HuH-7 (cell line): ENCODE data around the gene FGFBP1.

Experiments used
- DNase-seq: peaks from one replicate; pipeline ENCODE4 v3.0.0; 2011; ENCODE audit warnings: low spot score

Gene FGFBP1

DNA sequence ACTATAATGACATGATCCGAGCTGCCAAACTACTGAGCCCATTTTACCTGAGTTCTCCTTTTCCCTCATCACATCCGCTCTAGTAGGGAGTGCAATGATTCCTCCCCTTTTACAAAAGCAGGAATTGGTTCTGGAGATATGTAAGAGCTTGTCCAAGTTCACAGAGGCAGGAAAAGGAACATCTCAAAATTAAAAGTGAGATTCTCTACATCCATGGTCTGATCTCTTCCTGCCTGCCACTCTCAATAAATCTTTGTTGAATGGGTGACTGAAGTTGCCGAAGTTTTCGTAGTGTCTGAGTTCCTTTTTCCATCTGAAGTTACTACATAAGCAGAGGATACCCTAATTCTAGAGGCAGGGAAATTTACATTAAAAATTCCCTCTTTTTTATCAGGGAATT is at the start of gene FGFBP1:
TSS of gene FGFBP1 (minus strand) at position 101 of the 400 bp plus-strand sequence. CDS start 2,108 bp downstream, outside the sequence.
- no peak for DNase-seq

DNA sequence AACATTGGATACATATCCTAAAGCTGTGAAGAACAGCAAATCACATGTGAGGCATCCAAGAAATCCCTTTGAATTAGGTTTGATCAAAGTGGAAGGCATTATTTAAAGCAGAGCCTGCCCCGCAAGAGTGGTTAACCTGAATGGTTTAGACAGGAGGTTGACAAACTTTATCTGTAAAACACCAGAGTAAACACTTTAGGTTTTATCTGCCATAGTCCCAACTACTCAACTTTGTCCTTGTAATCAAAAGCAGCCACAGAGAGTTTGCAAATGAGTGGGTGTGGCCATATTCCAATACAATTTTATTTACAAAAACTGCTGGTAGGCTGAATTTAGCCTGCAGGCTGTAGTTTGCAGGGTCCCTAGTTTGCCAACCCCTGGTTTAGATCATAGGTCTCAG is 49.7 kb upstream of the FGFBP1 start:
- no peak for DNase-seq

DNA sequence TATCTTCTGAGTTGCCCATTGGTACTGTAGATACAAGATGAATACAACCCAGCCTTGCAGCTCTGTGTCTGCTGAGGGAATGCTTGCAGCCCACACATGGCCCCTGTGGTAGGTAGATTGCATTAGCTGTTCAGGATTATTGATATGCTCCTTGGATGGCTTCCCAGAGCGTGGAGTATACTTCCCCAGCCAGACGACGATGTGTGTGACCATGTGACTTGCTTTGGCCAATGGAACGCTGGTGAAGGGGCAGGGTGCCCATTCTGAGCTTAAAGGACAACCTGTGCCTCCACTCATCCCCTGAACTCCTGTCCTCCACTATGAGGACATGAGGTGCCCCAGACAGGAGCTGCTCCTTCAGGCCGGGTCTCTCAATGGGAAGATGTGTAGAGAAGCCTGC is 48.4 kb upstream of the FGFBP1 start:
- DNase-seq: no peak

DNA sequence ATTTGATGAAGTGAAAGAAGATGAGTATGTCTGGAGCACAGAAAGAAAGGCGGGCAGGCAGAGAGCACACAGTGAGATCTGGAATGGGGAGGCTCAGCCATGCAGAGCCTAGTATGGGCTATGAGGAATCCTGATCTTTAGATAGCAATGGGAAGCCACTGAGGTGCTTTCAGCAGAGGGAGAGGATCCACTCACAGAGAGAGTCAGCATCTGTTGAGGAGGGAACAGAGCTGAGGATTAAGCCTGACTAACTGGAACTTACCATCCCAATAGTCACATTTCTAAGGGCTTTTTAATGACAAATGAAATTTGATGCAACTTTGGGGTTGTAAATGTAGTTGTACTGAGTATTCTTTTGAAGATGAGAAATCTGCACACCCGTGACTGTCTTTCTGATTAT is 45.1 kb upstream of the FGFBP1 start:
- no peak for DNase-seq

DNA sequence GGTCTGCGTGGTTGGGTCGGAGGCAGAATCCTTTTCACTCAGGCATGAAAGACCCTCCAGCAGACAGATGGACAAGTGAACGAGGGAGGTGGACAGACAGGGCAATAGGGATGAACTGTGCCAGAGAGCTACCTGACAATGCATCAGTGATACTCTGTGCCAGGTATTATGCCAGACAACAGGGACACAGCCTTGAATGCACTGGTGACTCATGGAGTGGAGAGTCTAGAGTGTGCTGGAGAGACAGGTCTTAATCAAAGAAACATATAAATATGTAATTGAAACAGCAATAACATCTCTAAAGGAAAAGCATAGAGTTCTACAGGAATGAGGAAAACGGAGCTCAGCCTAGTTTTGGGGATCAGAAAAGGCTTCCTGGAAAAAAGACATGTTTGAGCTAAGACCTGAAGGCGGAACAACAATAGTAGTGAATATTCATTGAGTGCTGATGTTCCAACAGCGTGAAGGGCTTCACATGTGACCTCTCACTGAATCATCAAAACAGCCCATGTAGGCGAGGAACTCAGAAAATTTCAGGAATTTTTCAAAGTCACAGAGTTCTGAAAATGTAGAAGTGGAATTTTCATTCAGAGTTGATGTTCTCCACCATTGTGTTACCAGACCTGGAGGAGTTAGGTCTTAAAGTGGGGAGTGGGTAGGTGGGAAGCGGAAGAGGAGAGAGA is 44.4 kb upstream of the FGFBP1 start:
- no peak for DNase-seq

DNA sequence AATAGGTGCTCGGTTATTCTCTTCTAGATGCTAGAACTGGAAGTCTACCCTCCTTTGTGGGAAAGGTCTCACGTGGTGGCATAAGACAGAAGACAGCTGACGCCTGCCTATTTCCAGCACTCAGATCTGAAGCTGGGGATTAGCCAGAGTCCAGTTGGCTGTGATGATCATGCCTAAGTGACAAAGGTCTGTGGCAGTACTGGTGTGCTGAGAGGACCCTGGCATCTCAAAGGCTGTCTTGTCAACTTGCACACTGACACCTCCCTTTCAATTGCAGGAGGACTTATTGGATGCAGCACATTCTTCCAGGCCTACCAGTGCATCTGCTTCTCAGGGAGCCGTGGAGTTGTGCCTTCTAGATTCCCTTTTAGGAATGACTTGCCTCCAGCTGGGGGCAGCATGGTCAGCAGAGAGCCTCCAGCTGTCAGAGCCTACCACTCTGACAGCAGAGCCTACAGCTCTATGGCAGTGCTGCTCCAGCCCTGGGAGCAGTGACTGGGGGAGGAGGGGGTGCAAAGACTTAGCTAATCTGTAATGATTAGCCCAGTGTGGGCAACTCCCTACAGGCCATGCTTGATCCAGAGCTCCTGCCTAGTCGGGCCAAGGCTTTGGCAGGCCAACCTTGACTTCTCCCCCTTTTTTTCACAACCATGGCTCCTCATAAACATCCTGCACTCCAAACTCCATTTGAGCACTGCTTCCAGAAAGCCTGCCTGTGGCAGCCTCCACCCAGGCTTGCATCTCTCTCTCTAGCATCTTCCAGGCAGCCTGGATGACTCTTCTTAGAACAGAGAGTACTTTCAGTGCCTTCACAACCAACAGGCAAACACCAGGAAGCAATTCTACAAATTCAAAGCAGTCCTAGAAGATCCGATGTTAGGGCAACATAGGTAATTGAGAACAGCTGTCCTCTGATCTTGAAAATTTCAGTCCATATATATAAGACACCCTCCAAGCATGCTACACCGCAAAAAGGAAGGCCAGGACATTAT is 38.2 kb upstream of the FGFBP1 start:
- no peak for DNase-seq

DNA sequence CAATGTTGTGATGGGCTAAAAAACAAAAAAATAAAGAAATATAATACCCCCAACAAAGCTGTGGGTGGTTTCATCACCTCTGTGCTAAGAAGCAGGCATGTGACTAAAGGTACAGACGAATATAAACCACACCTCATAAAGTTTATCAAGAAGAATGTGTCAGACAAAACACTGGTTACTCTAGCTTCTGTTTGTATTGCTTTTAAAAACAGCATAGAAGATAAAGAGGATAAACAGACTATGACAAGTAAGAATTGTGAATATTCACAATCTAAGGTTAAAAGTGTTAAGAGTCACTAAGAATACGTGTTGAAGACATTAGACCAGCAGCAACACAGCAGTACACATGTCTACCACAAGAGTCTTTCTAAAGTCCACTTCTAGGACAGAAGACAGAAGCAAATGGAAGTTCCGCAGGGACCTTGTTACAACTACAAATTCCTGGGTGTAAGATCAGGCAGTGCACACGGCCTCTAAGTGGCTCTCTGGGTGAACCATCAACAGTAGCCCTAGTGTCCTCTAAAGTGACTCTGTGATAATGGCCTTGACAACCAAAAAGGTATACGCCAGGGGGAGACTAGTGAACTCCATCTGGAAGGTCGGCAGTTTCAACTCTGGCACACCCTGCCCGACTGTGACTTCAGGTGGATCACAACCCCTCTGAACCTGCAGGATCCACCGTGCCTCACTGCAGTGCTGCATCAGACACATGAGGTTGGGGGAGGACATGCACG is 32.7 kb upstream of the FGFBP1 start:
- DNase-seq: no peak

DNA sequence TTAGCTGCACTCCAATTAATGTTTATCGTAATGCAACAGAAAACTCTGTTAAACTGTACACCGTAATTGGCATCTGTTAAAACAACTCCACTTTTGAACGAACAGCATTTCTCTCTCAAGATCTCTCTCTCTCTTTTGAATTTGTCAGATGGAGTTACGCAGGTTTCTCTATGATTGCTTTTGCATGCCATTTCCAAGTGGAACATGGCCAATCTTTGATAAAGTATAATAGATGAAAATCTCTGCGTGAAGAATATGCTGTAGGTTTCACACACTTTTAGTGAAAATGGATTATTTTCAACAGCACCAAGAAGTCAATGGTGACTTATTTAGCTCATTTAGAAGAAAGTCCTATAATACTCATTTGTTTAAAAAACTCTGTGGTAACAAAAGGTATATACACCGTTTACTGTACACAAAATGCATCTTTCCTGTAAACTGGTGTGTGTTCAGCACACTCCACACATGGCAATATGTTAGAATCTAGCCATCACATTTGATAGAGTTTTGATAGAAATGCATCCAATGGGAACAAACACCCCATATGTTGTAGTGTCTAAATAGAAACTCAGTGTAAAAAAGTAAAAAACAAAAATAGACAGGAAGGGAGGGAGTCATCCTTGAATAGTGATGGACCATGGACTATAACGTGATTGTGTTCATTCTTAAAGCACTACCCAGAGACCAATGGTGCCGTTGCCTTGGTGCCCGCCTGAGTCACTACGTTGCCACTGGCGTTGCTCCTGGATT is 30.2 kb upstream of the FGFBP1 start:
- DNase-seq: no peak

DNA sequence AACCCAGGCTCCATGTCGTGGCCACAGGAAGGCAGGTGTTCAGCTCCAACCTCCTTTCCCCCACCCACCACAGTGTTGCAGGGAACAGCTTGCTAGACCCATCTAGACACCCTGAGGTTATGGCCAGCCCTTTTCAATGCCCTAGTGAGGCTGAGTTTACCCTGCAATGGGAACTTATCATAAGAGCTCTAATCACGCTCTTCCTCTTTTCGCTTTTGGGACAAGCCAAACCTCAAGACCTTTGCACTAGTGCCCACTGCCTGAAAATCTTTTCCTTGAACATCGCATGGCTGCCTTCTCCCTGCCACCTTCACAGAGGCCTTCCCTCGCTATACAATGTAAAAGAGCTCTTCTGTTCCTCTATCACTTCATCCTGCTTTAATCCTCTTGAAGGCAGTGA is 26.8 kb upstream of the FGFBP1 start:
- DNase-seq: no peak

DNA sequence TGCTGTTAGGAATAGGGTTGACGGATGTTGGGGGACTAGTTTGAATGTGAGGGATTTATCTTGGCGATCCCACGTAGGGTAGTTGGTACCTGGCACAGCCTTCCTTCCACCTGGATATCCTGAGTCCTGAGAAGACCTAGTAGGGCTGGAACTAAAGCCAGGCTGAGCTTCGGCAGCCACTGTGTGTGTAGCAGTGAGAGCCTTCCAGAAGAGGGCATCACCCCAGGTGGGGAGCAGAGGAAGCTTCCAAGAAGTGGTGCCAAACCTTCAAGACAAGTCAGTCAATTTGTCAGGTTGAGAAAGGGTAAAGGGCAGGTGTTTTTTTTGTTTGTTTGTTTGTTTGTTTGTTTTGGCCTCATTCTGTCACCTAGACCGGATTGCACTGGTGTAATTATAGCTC is 25.6 kb upstream of the FGFBP1 start:
- DNase-seq: no peak

DNA sequence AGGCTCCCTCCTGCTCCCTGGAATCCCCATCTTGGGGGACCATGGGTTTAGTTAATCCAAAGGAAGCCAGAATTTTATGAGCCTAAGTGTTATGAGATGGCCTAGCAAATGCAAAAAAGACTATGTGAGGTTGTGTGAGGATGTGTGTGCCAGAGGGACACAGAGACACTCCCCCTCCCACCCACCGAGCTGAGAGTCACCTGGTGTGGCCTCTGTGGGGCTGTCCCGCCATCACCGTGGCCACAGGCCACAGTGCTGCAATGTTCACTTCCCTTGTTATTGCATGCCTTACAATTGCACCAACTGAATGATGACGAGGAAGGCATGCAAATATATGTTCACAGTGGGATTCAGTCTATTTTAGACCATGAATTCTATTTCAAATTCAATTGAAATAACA is 25.0 kb upstream of the FGFBP1 start:
- DNase-seq: no peak

DNA sequence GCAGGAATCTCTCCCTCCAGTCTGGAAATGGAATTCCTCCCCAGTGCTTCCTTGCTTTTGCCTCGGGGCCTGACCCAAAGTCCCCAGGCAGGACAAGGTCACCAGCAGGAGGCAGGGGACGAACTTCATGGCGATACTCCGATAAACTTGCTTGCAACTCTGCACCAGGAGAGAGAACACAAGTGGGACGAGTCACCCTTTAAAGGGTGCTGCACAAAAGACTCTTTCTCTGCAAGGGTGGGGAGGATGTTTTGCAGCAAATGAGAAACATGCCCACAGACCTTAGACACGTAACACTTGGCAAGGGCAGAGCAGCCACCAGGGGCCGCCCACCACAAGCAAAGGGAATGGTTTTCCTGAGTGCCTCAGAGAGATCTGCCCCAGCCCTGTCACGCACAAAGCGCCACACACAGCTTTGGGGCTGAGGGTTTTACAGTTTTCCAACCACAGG is 24.5 kb upstream of the FGFBP1 start, which contains the start of gene FGFBP2:
TSS of gene FGFBP2 (minus strand) at position 175 of the 451 bp plus-strand sequence. CDS start at position 129, 46 bp downstream.
- peak; percentile 43 for DNase-seq

DNA sequence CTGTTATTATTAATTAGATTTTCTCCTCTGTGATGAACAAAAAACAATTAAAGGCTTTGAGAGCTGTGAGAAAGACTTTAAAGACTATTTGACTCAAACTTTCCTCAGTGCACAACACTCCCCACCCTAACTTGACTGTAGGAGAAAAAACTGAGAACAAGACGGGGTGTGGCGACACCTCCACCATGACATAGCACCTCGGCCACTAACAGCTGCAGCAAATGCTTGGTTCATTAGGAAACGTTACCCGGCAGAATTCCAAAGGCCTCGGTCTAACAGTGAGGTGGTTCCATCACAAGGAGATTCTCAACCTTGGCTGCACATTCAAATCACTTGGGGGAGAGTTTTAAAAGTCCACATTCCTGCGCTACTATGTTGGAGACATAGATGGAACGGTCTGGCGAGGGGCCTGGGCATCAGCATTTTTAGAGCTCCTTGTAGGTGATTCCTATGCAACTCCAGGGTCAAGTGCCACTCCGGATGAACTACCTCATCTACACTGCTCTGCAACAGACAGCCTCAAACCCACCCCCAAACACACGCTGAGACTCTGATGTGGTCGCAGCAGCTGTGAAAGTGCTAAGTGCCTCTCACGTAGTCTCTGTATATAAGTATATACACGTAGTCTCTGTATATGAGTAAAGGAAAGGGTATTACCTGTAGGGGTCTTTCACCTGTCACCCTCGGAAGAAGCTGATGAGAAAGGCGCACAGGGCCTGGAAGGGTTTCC is 23.4 kb upstream of the FGFBP1 start:
- no peak for DNase-seq

DNA sequence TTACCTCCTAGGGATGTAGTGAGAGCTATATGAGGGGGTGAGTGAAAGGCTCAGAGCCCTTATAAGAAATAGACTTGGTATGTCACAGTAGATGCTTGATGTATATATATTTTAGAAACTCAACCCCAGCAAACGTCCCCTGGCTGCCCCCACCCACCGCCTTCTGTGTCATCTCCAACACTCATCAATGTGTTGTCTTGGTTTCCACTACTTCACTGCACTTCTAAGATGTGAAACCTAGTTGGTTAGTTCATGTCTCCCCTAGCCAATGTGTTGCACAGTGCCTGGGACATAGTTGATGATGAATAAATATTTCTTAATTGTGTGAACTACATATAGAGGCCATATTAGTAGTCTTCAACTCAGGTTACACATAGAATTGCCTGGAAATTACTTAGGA is 20.0 kb upstream of the FGFBP1 start:
- DNase-seq: no peak

DNA sequence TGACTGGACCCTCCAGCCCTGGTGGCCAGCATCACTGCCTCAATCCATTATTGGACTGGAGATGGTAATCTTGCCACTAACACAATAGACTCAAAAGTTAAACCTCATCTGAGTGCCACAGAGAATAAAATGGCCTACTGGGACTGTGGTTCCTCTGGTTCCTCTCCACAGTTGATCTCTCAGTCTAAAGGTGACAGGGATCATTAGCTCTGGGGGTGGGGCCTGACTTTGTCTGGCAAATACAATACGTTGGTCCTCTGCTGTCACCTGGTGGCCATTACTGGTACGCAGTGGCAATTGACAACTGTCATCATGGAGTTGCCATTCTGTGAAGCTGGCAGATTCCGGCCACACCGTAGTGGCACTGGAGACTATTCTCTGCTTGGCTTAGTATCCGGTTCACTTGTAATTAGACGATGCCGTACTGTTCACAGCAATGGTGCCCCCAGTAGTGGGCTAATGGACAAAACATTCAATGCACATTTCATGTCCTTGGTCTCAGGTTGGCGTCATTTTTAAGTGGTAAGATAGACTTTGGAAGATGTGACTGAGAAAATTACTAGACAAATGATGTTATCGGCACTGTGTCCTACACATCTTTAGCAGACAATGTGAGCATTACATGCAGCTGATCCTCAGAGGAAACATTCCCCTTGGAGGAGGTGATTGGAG is 17.8 kb upstream of the FGFBP1 start:
- DNase-seq: peak; percentile 68

DNA sequence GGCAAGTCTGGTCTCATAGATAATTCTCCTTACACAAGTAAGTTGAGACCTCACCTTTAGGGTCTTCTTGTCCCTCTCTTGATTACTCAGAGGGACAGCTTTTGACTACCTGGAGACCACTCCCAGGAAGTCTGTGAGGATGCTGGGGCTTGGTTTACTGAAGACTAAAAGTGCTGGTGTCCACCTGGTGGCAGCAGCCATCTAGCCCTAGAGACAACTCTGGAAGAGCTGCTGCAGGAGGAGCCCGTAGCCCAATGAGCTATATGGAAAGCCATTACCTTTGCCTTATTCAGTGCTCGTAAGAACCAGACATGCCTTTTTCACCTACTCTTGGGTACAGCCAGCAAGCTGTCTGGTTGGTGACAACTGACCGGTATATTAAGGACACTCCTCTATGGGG is 17.1 kb upstream of the FGFBP1 start:
- DNase-seq: no peak

DNA sequence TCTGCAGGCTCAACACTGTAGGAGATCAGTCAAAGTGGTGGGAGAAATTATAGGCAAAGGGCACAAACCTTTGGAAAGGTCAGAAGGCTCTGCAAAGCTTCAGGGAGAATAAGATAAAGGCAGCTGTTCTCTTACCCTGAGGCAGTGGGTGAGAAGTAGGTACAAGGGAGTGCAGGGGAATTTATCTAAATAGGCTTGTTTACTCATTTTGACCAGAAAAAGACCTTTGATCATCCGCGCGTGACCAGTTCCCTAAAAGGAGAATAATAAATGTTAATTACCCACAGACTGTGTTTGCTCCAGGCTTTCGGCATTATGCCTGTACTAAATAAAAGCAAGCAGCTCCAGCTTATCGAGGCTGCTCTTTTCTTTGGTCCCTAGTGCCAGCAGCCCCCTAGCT is 15.1 kb upstream of the FGFBP1 start:
- DNase-seq: no peak

DNA sequence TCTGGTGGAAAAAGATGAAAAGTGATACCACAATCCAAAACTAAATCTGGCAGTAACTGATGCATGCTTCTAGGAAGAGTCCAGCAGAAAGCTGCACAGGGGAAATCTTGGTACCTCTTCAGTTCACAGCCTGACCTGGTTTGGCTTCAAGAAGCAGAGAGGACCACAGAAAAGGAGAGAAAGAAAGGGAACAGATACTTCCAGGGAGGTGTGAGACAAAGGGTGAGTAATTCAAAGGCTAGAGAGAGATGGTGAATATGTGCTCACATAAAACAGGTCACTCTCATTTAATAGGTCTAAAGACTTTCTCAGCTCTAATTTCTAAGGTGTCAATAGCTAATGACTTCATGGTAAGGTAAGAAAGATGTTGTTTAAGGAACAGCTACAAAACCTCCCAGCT is 13.2 kb upstream of the FGFBP1 start:
- DNase-seq: no peak

DNA sequence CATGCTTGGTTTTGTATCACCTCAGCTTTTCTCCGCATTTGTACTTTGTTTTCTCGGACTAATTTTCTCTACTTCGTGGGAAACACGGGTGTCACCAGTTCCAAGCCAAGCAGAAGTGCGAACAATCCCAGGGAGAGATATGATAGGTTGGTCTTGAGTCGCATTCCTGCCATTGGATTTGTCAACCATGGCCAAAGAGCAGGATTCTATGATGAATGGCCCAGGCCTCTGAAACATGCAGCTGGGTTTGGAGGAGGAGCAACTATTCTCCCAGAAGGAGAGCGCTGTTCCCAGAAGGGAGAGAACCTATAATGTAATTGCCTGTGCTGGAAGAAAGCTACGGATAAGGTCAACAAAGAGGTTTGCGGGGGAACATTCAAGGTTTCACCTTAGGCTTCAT is 10.3 kb upstream of the FGFBP1 start:
- DNase-seq: no peak

DNA sequence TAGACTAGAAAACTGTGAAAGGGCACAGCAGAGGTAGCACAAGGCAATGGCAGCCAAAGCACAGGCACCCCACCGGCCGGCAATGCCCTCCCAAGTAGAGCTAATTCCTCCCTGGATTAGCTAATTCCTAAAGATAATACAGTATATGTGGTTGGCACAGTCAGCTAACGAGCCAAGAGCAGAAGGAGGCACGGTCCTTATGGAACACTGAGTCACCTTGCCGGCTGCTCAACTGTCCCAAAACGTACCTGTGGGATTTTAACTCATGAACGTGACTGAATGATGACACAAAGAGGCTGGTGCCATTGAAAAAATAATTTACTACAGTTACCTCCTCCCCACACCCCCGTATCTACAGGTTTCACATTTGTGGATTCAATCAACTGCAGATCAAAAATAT is 9.1 kb upstream of the FGFBP1 start:
- no peak for DNase-seq
